ENCODE data around the gene CORO1C.

The CORO1C gene

GRCh38 chr12:108653922-108654321, 77.4 kb downstream of the CORO1C start:
- Histone ChIP-seq H3K27ac (peak overlapping the region in 1 of 2 donors; percentile 65), H3K4me3 (no peak overlapping the region)
- no peak for TF ChIP-seq CTCF (IDR thresholded peaks at IDR 0.05)
- no peak for DNase-seq (ENCODE audit: low spot score)

GRCh38 chr12:108653082-108653516, 78.2 kb downstream of the CORO1C start:
- no peak for TF ChIP-seq CTCF (IDR thresholded peaks at IDR 0.05)
- no peak for DNase-seq (ENCODE audit: low spot score)
- no peak overlapping the region for H3K27ac ChIP-seq
- H3K4me3 ChIP-seq: no peak overlapping the region

- Histone ChIP-seq H3K4me3 (no peak overlapping the region), H3K27ac (peak overlapping the region in 1 of 2 donors; percentile 64)
- no peak for DNase-seq (ENCODE audit: low spot score)
- TF ChIP-seq CTCF (IDR thresholded peaks at IDR 0.05): no peak
These were observed 81.2 kb downstream of the CORO1C start for GRCh38 chr12:108650083-108650482.

- H3K4me3 ChIP-seq: no peak overlapping the region
- peak overlapping the region in 1 of 2 donors; percentile 64 for H3K27ac ChIP-seq
- no peak for DNase-seq (ENCODE audit: low spot score)
- no peak for TF ChIP-seq CTCF (IDR thresholded peaks at IDR 0.05)
These were observed 81.6 kb downstream of the CORO1C start for GRCh38 chr12:108649669-108650068.

- H3K4me3 ChIP-seq: no peak overlapping the region
- TF ChIP-seq CTCF (IDR thresholded peaks at IDR 0.05): no peak
- DNase-seq (ENCODE audit: low spot score): no peak
- peak overlapping the region in 1 of 2 donors; percentile 64 for H3K27ac ChIP-seq
These were observed 82.2 kb downstream of the CORO1C start for GRCh38 chr12:108649126-108649525.

- DNase-seq (ENCODE audit: low spot score): no peak
- Histone ChIP-seq H3K27ac (peak overlapping the region in 1 of 2 donors; percentile 64), H3K4me3 (no peak overlapping the region)
- TF ChIP-seq CTCF (IDR thresholded peaks at IDR 0.05): no peak
These were observed 82.9 kb downstream of the CORO1C start for GRCh38 chr12:108648371-108648770.

- DNase-seq (ENCODE audit: low spot score): no peak
- no peak for TF ChIP-seq CTCF (IDR thresholded peaks at IDR 0.05)
- Histone ChIP-seq H3K4me3 (no peak overlapping the region), H3K27ac (peak overlapping the region in 1 of 2 donors; percentile 64)
These were observed 83.6 kb downstream of the CORO1C start for GRCh38 chr12:108647585-108648287.

Data from coronary artery (tissue), 2 donors.